ENCODE results near the gene NGF.

DNA sequence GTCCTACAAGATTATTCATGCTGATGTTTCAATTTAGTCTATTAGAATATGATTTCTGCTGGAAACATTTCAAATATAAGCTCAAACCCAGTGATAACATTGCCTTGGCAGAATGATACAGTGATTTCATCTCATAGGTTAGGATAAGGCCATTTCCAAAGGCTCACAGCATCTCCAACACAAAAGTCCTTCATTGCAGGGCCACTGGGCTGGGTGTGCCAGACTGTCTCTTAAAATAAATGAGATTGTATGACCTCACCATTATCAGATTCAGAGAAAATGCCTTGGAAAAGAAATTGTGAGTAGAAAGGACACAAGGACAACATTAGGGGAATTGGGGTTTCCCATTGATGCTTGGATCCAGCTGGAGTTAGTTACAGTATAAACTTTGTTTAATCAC lies 30.4 kb downstream of the NGF start:
- TF ChIP-seq, protein P1, sequence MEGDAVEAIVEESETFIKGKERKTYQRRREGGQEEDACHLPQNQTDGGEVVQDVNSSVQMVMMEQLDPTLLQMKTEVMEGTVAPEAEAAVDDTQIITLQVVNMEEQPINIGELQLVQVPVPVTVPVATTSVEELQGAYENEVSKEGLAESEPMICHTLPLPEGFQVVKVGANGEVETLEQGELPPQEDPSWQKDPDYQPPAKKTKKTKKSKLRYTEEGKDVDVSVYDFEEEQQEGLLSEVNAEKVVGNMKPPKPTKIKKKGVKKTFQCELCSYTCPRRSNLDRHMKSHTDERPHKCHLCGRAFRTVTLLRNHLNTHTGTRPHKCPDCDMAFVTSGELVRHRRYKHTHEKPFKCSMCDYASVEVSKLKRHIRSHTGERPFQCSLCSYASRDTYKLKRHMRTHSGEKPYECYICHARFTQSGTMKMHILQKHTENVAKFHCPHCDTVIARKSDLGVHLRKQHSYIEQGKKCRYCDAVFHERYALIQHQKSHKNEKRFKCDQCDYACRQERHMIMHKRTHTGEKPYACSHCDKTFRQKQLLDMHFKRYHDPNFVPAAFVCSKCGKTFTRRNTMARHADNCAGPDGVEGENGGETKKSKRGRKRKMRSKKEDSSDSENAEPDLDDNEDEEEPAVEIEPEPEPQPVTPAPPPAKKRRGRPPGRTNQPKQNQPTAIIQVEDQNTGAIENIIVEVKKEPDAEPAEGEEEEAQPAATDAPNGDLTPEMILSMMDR (conservative IDR thresholded peaks at IDR 0.05), result no peak
- TF ChIP-seq ZFX (IDR thresholded peaks at IDR 0.05), result no peak
